ENCODE measurements around the gene TMEM47. TPM values are rescaled to one million over a fixed set of nuclear protein-coding genes. Genes with fewer than 3 reads are reported as not detected.
A peak's percentile ranks its signal among the peaks of the same experiment; 100 is the strongest.

TMEM47 gene
- 10 to 100 TPM in 2 of 4 donors, 1 to 10 TPM in 2; 7.8 to 12.7 (median 10.5) TPM for total RNA-seq

GRCh38 chrX:34656842-34657725 lies at the start of gene TMEM47:
Gene TMEM47, minus strand, starts transcription at chrX:34657285. Its CDS starts 256 bp downstream, at chrX:34657029.
- no peaks in the 10 kb centered on the region for H3K27me3 ChIP-seq
- H3K4me1 ChIP-seq = no peaks in the 10 kb centered on the region
- no peaks in the 10 kb centered on the region for H3K36me3 ChIP-seq
- TF ChIP-seq POLR2AphosphoS5 (IDR thresholded peaks at IDR 0.05) (no peak), CTCF (IDR thresholded peaks at IDR 0.05) (no peak), POLR2A (IDR thresholded peaks at IDR 0.05) (peak; percentile 25 to 56)
- DNase-seq (ENCODE audit: low spot score in 2 of 2) = peak; percentile 69 to 74
- H3K9me3 ChIP-seq = no peaks in the 10 kb centered on the region
- H3K27ac ChIP-seq = peak within 1 kb of the TSS; percentile 81
- peak within 1 kb of the TSS; percentile 66 for H3K4me3 ChIP-seq
- 50% methylated on average over 1 of the region's 100 CpGs for WGBS

DNA sequence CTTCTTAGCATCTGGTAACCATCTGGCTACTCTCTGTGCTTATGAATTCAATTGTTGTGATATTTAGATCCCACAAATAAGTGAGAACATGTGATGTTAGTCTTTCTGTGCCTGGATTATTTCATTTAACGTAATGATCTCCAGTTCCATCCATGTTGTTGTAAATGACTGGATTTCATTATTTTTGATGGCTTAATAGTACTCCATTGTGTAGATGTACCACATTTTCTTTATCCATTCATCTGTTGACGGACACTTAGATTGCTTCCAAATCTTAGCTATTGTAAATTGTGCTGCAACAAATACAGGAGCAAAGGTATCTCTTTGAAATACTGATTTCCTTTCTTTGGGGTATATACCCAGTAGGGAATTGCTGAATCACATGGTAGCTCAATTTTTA lies 30.0 kb upstream of the TMEM47 start:
- no peaks in the 10 kb centered on the region for H3K4me1 ChIP-seq
- no peaks in the 10 kb centered on the region for H3K27me3 ChIP-seq
- DNase-seq (ENCODE audit: low spot score in 2 of 2) = no peak
- no peaks in the 10 kb centered on the region for H3K9me3 ChIP-seq
- no peak overlapping the region for H3K4me3 ChIP-seq
- TF ChIP-seq POLR2A (IDR thresholded peaks at IDR 0.05) (no peak), CTCF (IDR thresholded peaks at IDR 0.05) (no peak), EP300 (IDR thresholded peaks at IDR 0.05) (no peak), POLR2AphosphoS5 (IDR thresholded peaks at IDR 0.05) (no peak)
- WGBS = 61% methylated on average over 2 of the region's 2 CpGs
- H3K36me3 ChIP-seq = no peaks in the 10 kb centered on the region
- H3K27ac ChIP-seq = no peak overlapping the region

- H3K36me3 ChIP-seq = no peaks in the 10 kb centered on the region
- H3K9me3 ChIP-seq = no peaks in the 10 kb centered on the region
- H3K4me3 ChIP-seq = no peak overlapping the region
- no peaks in the 10 kb centered on the region for H3K27me3 ChIP-seq
- 92% methylated on average over 1 of the region's 1 CpG for WGBS
- DNase-seq (ENCODE audit: low spot score in 2 of 2) = no peak
- no peaks in the 10 kb centered on the region for H3K4me1 ChIP-seq
- H3K27ac ChIP-seq = no peak overlapping the region
- TF ChIP-seq CTCF (IDR thresholded peaks at IDR 0.05) = no peak
- no peak for TF ChIP-seq EP300 (IDR thresholded peaks at IDR 0.05)
- no peak for TF ChIP-seq POLR2AphosphoS5 (IDR thresholded peaks at IDR 0.05)
- TF ChIP-seq POLR2A (IDR thresholded peaks at IDR 0.05) = no peak
Measured at GRCh38 chrX:34659575-34659974, 2.5 kb upstream of the TMEM47 start.

DNA sequence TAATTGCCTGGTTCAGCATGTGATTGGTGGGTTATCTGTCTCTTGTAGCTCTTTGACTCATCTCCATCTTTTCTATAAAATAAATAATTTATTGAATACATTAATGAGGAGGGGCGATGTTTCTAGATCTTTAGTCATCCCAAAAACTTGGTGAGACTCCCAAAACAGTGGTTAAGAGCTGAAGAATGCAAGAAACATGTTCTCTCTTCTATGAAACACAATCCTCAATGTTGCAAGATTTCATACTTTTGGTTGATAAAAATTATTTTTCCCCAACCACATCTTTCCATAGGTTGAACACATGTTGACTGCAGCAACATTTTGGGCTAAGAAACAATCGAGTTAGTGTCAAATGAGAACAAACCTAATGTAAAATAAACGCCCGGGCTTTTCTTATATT lies 1.2 kb upstream of the TMEM47 start:
- no peak for TF ChIP-seq CTCF (IDR thresholded peaks at IDR 0.05)
- TF ChIP-seq EP300 (IDR thresholded peaks at IDR 0.05) = no peak
- TF ChIP-seq POLR2AphosphoS5 (IDR thresholded peaks at IDR 0.05) = no peak
- TF ChIP-seq POLR2A (IDR thresholded peaks at IDR 0.05) = no peak
- Histone ChIP-seq H3K27ac (no peak overlapping the region), H3K27me3 (no peaks in the 10 kb centered on the region), H3K4me1 (no peaks in the 10 kb centered on the region), H3K4me3 (no peak overlapping the region), H3K9me3 (no peaks in the 10 kb centered on the region), H3K36me3 (no peaks in the 10 kb centered on the region)
- DNase-seq (ENCODE audit: low spot score in 2 of 2) = no peak
- 70% methylated on average over 4 of the region's 4 CpGs for WGBS

DNA sequence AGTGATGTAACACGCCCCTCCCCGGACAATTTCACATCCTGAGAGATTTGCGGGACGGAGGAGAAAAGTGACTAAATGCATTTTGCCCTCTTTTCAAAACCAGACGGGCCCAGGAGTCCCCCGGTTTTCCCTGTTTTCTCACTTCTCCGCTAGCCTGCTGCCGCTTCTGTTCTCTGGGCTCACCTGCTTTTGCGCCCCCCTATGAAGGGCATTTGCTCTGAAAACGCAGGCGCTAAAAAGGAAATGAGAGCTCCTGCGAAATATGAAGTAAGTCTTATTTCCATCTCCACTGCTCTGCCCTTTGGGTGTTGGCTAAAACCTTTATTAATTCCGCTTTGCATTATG lies 613 bp upstream of the TMEM47 start:
- peak overlapping the region; percentile 81 for H3K27ac ChIP-seq
- TF ChIP-seq POLR2A (IDR thresholded peaks at IDR 0.05) (no peak), EP300 (IDR thresholded peaks at IDR 0.05) (no peak), POLR2AphosphoS5 (IDR thresholded peaks at IDR 0.05) (no peak), CTCF (IDR thresholded peaks at IDR 0.05) (no peak)
- peak overlapping the region; percentile 66 for H3K4me3 ChIP-seq
- WGBS = 40% methylated on average over 13 of the region's 13 CpGs
- no peaks in the 10 kb centered on the region for H3K4me1 ChIP-seq
- no peaks in the 10 kb centered on the region for H3K36me3 ChIP-seq
- DNase-seq (ENCODE audit: low spot score in 2 of 2) = no peak
- no peaks in the 10 kb centered on the region for H3K9me3 ChIP-seq
- no peaks in the 10 kb centered on the region for H3K27me3 ChIP-seq
